Calu3 (cell line): ENCODE data around the gene RGL3. TPM values are rescaled to one million over a fixed set of nuclear protein-coding genes. Genes with fewer than 3 reads are reported as not detected.

ENCODE experiments used
- BruUV-seq: library from RNA; stranded (reverse); fragments of 400-500 nt; replicated peaks from 2 replicates; lab custom pipeline; 2021; lab: Mats Ljungman, UMichigan
- CTCF ChIA-PET: fragments of 300-600 bp; sonication (Branson Sonifier 250); formaldehyde crosslinking; loops from one replicate; lab custom pipeline; 2022; ENCODE audit warnings: antibody characterized with exemption; lab: Charles Lee
- DNase-seq: peaks from one replicate; pipeline ENCODE4 v3.0.0; 2022
- H3K27ac Mint-ChIP-seq: one replicate; pipeline ENCODE4 v1.8.0; 2022; ENCODE audit warnings: mixed read lengths; ENCODE audit not compliant: unreplicated experiment
- H3K27me3 Mint-ChIP-seq: one replicate; pipeline ENCODE4 v1.8.0; 2022; ENCODE audit warnings: mixed read lengths; ENCODE audit not compliant: unreplicated experiment
- H3K36me3 Mint-ChIP-seq: one replicate; pipeline ENCODE4 v1.8.0; 2022; ENCODE audit warnings: mild to moderate bottlenecking, moderate library complexity, mixed read lengths; ENCODE audit not compliant: insufficient read depth, unreplicated experiment
- H3K4me1 Mint-ChIP-seq: one replicate; pipeline ENCODE4 v1.8.0; 2022; ENCODE audit warnings: mild to moderate bottlenecking, low read depth, mixed read lengths; ENCODE audit not compliant: unreplicated experiment
- H3K4me3 Mint-ChIP-seq: one replicate; pipeline ENCODE4 v1.8.0; 2022; ENCODE audit warnings: mild to moderate bottlenecking, low read depth, moderate library complexity, mixed read lengths; ENCODE audit not compliant: unreplicated experiment
- H3K9me3 Mint-ChIP-seq: one replicate; pipeline ENCODE4 v1.8.0; 2022; ENCODE audit warnings: low read depth, mixed read lengths; ENCODE audit not compliant: unreplicated experiment
- intact Hi-C: fragments of 100-400 bp; cut with micrococcal nuclease; formaldehyde crosslinking; loops from one replicate; pipeline ENCODE4 v1.10.0; 2022; ENCODE audit not compliant: unreplicated experiment
- total RNA-seq: library from RNA; stranded (reverse); gene quantifications from 2 replicates; pipeline ENCODE4 v1.2.3, GENCODE V29; 2022
- TF ChIP-seq, protein P1 (sequence below): fragments of 200-600 bp; IDR thresholded peaks from one replicate; pipeline ENCODE4 v1.8.0; 2022; ENCODE audit warnings: antibody characterized with exemption; ENCODE audit not compliant: unreplicated experiment

RGL3 gene
- total RNA-seq, 1 experiment from 2014 or later = 84.1 TPM

DNA sequence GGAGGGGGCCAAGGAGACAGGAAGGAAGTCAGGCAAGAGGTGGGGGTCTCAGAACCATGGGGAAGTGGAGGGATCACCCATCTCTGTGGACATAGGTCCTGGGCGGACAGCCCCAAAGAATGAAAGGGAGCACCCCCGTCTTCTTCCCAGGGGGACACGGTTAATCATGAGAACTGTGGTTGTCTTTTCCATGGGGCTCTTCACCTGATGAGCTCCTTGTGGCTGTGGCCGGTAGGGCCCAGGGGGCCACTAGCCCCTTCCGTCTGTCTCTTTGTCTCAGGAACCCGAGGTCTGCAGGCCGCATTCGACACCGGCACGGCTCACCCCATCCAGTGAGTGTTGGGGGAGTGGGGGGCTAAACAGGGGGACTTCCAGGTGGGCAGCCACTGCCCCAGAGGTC, 55.2 kb downstream of the RGL3 start:
- no peaks in the 10 kb centered on the region for H3K4me1 Mint-ChIP-seq
- H3K9me3 Mint-ChIP-seq = no peaks in the 10 kb centered on the region
- H3K4me3 Mint-ChIP-seq = no peak overlapping the region
- TF ChIP-seq, protein P1, sequence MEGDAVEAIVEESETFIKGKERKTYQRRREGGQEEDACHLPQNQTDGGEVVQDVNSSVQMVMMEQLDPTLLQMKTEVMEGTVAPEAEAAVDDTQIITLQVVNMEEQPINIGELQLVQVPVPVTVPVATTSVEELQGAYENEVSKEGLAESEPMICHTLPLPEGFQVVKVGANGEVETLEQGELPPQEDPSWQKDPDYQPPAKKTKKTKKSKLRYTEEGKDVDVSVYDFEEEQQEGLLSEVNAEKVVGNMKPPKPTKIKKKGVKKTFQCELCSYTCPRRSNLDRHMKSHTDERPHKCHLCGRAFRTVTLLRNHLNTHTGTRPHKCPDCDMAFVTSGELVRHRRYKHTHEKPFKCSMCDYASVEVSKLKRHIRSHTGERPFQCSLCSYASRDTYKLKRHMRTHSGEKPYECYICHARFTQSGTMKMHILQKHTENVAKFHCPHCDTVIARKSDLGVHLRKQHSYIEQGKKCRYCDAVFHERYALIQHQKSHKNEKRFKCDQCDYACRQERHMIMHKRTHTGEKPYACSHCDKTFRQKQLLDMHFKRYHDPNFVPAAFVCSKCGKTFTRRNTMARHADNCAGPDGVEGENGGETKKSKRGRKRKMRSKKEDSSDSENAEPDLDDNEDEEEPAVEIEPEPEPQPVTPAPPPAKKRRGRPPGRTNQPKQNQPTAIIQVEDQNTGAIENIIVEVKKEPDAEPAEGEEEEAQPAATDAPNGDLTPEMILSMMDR = no peak
- peaks cover 11% of the 10 kb centered on the region for H3K36me3 Mint-ChIP-seq
- BruUV-seq = no TSS peak
- CTCF ChIA-PET = no interaction called here
- no peak overlapping the region for H3K27ac Mint-ChIP-seq
- intact Hi-C loops = no loop called here
- DNase-seq = no peak
- peaks cover 11% of the 10 kb centered on the region for H3K27me3 Mint-ChIP-seq

DNA sequence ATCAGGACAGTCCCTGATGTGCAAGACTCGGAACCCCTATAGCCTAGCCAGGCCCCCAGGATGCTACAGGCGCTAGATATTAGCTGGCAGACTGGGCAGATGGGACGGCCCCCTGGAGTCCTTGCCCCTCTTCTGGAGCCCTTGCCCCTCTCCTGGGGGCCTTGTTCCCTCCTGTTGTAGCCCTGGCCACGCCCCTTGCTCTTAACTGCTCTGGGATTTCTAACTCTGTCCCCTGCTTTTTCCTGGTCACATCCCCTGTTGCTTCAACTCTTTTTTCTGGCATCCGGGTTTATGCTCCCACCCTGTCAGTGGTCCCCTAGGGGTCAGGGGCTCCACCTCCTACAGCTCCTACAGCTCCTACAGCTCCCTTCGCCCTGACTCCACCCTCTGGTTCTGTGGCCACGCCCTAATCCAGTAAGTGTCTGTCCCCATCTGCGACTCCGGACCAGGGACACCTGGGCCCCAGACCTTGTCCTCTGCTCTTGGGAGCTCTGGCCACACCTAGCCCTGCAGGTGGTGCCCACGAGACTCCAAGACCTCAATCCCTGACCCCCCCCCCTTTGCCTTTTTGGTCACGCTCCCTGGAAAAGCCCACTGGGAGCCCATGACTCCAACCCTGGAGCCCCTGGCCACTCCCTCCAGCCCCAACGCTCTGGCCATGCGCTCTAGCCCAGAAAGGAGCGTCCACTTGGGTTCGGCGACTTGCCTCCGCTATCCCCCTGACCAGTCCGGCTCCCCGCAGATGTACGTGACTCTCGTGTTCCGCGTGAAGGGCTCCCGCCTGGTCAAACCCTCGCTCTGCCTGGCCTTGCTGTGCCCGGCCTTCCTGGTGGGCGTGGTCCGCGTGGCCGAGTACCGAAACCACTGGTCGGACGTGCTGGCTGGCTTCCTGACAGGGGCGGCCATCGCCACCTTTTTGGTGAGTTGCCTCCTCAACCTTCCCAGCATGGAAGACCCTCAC, 57.1 kb downstream of the RGL3 start:
- H3K36me3 Mint-ChIP-seq = peaks cover 11% of the 10 kb centered on the region
- H3K4me3 Mint-ChIP-seq = no peak overlapping the region
- H3K27ac Mint-ChIP-seq = no peak overlapping the region
- no peaks in the 10 kb centered on the region for H3K4me1 Mint-ChIP-seq
- peaks cover 24% of the 10 kb centered on the region for H3K27me3 Mint-ChIP-seq
- intact Hi-C loops = no loop called here
- no TSS peak for BruUV-seq
- DNase-seq = no peak
- H3K9me3 Mint-ChIP-seq = no peaks in the 10 kb centered on the region
- CTCF ChIA-PET = interaction anchor here (0.6 kb wide), 1 partner anchor 19 kb away, joined by 3 read pairs; no protein-coding TSS in a partner anchor
- TF ChIP-seq, protein P1 = no peak

DNA sequence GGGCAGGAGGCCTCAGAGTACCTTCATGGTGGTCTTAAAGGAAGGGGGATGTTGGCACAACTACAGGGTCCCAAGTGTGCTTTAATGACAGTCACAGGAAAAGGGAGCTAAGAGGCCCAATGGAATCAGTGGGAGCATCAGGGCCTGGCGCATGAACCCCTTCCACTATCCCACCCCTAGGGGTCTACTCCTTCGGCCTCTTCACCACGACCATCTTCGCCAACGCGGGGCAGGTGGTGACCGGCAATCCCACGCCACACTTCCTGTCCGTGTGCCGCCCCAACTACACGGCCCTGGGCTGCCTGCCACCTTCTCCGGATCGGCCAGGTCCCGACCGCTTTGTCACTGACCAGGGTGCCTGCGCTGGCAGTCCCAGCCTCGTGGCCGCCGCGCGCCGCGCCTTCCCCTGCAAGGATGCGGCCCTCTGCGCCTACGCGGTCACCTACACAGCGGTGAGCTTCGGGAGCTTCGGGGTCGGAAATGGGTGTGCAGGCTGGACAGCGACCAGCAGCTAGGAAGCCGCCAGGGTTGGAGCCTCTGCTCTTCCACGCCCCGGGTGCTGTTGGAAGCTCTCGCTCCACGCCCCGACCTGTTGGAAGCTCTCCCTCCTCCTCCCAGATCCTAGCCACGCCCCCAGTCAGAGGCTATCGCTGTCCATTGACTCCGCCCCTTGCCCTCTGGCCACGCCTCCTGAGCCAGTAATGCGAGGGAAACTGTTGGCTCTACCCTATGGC, 57.9 kb downstream of the RGL3 start:
- no TSS peak for BruUV-seq
- Mint-ChIP-seq H3K9me3 (no peaks in the 10 kb centered on the region), H3K36me3 (peaks cover 11% of the 10 kb centered on the region), H3K4me1 (peaks cover 1% of the 10 kb centered on the region), H3K27me3 (peaks cover 27% of the 10 kb centered on the region), H3K27ac (no peak overlapping the region), H3K4me3 (no peak overlapping the region)
- intact Hi-C loops = no loop called here
- TF ChIP-seq, protein P1 = no peak
- DNase-seq = no peak
- CTCF ChIA-PET = interaction anchor here (0.6 kb wide), 1 partner anchor 20 kb away, joined by 3 read pairs; no protein-coding TSS in a partner anchor

DNA sequence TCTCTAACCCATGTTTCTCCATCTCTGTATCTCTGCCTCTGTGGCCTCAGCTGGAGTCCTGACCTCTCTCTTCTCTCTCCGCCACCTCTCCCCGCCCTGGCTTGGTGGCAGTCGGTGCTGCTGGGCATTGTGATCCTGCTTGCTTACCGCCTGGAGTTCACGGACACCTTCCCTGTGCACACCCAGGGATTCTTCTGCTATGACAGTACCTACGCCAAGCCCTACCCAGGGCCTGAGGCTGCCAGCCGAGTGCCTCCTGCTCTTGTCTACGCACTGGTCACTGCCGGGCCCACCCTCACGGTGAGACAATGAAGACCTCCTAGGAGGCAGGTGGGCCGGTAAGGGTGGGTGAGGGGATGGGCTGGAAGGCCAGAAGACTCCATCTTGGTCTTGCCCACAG, 59.7 kb downstream of the RGL3 start:
- Mint-ChIP-seq H3K4me3 (no peak overlapping the region), H3K36me3 (peaks cover 25% of the 10 kb centered on the region), H3K27ac (no peak overlapping the region), H3K9me3 (no peaks in the 10 kb centered on the region), H3K27me3 (peaks cover 37% of the 10 kb centered on the region), H3K4me1 (peaks cover 8% of the 10 kb centered on the region)
- TF ChIP-seq, protein P1 = no peak
- intact Hi-C loops = no loop called here
- BruUV-seq = no TSS peak
- no peak for DNase-seq
- CTCF ChIA-PET = no interaction called here
